HEK293T (cell line): Measurements from ENCODE around the gene KSR2.
A peak's percentile ranks its signal among the peaks of the same experiment; 100 is the strongest.

ENCODE experiments used
- CTCF ChIA-PET: fragments of 350-600 bp; formaldehyde crosslinking; extraction: SDS; loops from one replicate; lab custom pipeline; 2021; ENCODE audit warnings: antibody characterized with exemption, inconsistent platforms; lab: Yijun Ruan, JAX
- POLR2A ChIA-PET: fragments of 350-600 bp; formaldehyde crosslinking; extraction: SDS; loops from one replicate; lab custom pipeline; 2020; ENCODE audit warnings: antibody characterized with exemption, inconsistent platforms; lab: Yijun Ruan, JAX
- DNase-seq: peaks from one replicate; pipeline ENCODE4 v3.0.0; 2012; ENCODE audit warnings: mixed read lengths; ENCODE audit errors: extremely low spot score
- ARNT ChIP-seq: fragments of 450-650 bp; IDR thresholded peaks from 2 replicates; pipeline ENCODE4 v1.6.1; 2017; ENCODE audit warnings: mild to moderate bottlenecking
- BHLHE40 ChIP-seq: fragments of 450-650 bp; IDR thresholded peaks from 2 replicates; pipeline ENCODE4 v1.6.1; 2016; ENCODE audit warnings: mild to moderate bottlenecking, moderate library complexity, borderline replicate concordance
- CTBP1 ChIP-seq: fragments of 450-650 bp; IDR thresholded peaks from 2 replicates; pipeline ENCODE4 v1.6.1; 2016; ENCODE audit warnings: borderline replicate concordance
- ELF4 ChIP-seq: fragments of 450-650 bp; IDR thresholded peaks from 2 replicates; pipeline ENCODE4 v1.6.1; 2017; ENCODE audit warnings: antibody characterized with exemption
- FOXA1 ChIP-seq: fragments of 450-650 bp; IDR thresholded peaks from 2 replicates; pipeline ENCODE4 v1.6.1; 2016; ENCODE audit warnings: mild to moderate bottlenecking
- FOXK2 ChIP-seq: fragments of 450-650 bp; IDR thresholded peaks from 2 replicates; pipeline ENCODE4 v1.6.1; 2016; ENCODE audit warnings: mild to moderate bottlenecking
- FOXM1 ChIP-seq: fragments of 450-650 bp; IDR thresholded peaks from 2 replicates; pipeline ENCODE4 v1.6.1; 2017; ENCODE audit warnings: mild to moderate bottlenecking, borderline replicate concordance
- HDGF ChIP-seq: fragments of 450-650 bp; IDR thresholded peaks from 2 replicates; pipeline ENCODE4 v1.6.1; 2017; ENCODE audit warnings: antibody characterized with exemption, borderline replicate concordance
- L3MBTL2 ChIP-seq: fragments of 450-650 bp; conservative IDR thresholded peaks from 2 replicates; pipeline ENCODE4 v1.6.1; 2016; ENCODE audit warnings: mild to moderate bottlenecking
- LEF1 ChIP-seq: fragments of 450-650 bp; IDR thresholded peaks from 2 replicates; pipeline ENCODE4 v1.6.1; 2017; ENCODE audit warnings: mild to moderate bottlenecking, borderline replicate concordance
- NFRKB ChIP-seq: fragments of 450-650 bp; IDR thresholded peaks from 2 replicates; pipeline ENCODE4 v1.6.1; 2016; ENCODE audit warnings: mild to moderate bottlenecking, moderate library complexity
- SP1 ChIP-seq: fragments of 450-650 bp; IDR thresholded peaks from 2 replicates; pipeline ENCODE4 v1.6.1; 2017
- SUZ12 ChIP-seq: fragments of 450-650 bp; IDR thresholded peaks from 2 replicates; pipeline ENCODE4 v1.6.1; 2016; ENCODE audit warnings: mild to moderate bottlenecking
- TARDBP ChIP-seq: fragments of 450-650 bp; IDR thresholded peaks from 2 replicates; pipeline ENCODE4 v1.6.1; 2016
- ZNF384 ChIP-seq: fragments of 450-650 bp; IDR thresholded peaks from 2 replicates; pipeline ENCODE4 v1.6.1; 2016
- TF ChIP-seq, protein P1 (sequence below): fragments of 450-650 bp; IDR thresholded peaks from 2 replicates; pipeline ENCODE4 v1.6.1; 2016

Gene KSR2

GRCh38 chr12:117674763-117675162, 294.0 kb downstream of the KSR2 start:
- ChIA-PET CTCF (no interaction called here), POLR2A (no interaction called here)
- DNase-seq = no peak
- TF ChIP-seq HDGF = no peak
- no peak for TF ChIP-seq L3MBTL2
- no peak for TF ChIP-seq SUZ12
- TF ChIP-seq BHLHE40 = no peak
- TF ChIP-seq NFRKB = no peak

DNA sequence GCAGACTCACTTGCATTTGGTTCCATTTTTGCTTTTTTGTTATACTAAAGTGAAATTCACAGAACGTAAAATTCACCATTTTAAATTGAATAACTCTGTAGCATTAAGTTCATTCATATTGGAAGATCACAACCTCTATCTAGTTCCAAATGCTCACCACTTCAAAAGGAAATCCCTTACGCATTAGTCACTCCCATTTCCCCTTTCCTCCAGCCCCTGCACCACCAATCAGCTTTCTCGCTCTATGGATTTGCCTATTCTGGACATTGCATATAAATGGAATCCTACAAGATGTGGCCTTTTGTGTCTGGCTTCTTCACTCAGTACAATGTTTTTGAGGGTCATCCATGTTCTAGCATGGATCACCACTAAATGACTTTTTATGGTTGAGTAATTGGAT, 294.5 kb downstream of the KSR2 start:
- DNase-seq = no peak
- TF ChIP-seq SP1 (no peak), FOXA1 (no peak), TARDBP (no peak)
- ChIA-PET POLR2A (no interaction called here), CTCF (interaction anchor here (0.6 kb wide), 1 partner anchor 10 kb away, joined by 3 read pairs; no protein-coding TSS in a partner anchor)

DNA sequence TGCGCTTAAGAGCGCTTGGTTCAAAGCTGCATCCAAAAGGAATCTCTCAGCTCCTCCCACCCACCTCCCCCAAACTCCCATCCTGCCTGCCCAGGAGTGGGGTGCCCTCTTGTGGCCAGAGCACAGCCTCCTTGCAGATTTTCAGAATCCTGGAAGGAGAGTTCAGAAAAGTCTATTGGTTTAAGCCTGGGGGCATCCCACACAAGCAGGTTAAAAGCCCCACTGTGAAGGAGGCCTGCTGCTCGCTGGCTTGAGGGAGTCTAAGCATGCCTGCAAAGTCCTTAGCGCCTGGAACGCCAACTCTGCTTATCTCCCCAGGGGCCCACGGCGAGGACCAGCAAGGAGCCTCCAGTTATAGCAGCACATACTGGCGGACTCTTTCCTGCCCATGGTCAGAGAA, 297.1 kb downstream of the KSR2 start:
- POLR2A ChIA-PET = no interaction called here
- CTCF ChIA-PET = interaction anchor here (0.6 to 1.1 kb wide), 4 partner anchors 46 to 1706 kb away, joined by 3 to 4 read pairs (median 4); no protein-coding TSS in a partner anchor
- peak; percentile 72 for DNase-seq
- no peak for TF ChIP-seq FOXK2
- TF ChIP-seq SUZ12 = no peak
- TF ChIP-seq ARNT = no peak
- no peak for TF ChIP-seq ELF4
- TF ChIP-seq HDGF = no peak
- TF ChIP-seq NFRKB = no peak
- TF ChIP-seq ZNF384 = no peak
- no peak for TF ChIP-seq TARDBP
- no peak for TF ChIP-seq LEF1
- TF ChIP-seq L3MBTL2 = no peak
- TF ChIP-seq BHLHE40 = no peak
- TF ChIP-seq FOXA1 = no peak
- TF ChIP-seq, protein P1, sequence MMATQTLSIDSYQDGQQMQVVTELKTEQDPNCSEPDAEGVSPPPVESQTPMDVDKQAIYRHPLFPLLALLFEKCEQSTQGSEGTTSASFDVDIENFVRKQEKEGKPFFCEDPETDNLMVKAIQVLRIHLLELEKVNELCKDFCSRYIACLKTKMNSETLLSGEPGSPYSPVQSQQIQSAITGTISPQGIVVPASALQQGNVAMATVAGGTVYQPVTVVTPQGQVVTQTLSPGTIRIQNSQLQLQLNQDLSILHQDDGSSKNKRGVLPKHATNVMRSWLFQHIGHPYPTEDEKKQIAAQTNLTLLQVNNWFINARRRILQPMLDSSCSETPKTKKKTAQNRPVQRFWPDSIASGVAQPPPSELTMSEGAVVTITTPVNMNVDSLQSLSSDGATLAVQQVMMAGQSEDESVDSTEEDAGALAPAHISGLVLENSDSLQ = no peak
- no peak for TF ChIP-seq CTBP1
- no peak for TF ChIP-seq FOXM1
- no peak for TF ChIP-seq SP1

DNA sequence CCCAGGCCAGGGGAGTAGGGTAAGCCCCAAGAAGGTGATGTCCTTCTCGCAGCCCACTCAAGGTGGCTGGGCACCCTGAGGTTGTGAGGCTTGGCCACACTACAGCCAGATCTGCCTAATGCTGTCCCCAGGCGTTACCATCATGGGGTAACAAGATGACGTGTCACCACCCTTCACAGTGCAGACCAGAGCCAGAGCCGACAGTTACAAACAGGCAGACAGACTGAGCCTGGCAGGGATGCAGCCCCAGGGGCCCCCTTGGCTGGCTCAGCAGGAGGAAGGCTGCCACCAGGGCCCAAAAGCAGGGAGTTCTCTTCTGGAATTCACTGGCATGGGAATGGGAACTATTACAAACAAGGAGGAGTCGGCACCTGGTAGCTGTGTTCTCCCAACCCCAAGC, 304.6 kb downstream of the KSR2 start:
- no peak for TF ChIP-seq SP1
- TF ChIP-seq CTBP1 = no peak
- TF ChIP-seq ZNF384 = no peak
- TF ChIP-seq, protein P1 = no peak
- no peak for TF ChIP-seq LEF1
- no peak for TF ChIP-seq ARNT
- TF ChIP-seq ELF4 = no peak
- no peak for TF ChIP-seq SUZ12
- TF ChIP-seq L3MBTL2 = no peak
- TF ChIP-seq FOXA1 = no peak
- TF ChIP-seq FOXK2 = no peak
- no peak for TF ChIP-seq NFRKB
- no peak for TF ChIP-seq FOXM1
- CTCF ChIA-PET = interaction anchor here (0.7 to 1.0 kb wide), 2 partner anchors 10 to 186 kb away, joined by 3 read pairs; no protein-coding TSS in a partner anchor
- POLR2A ChIA-PET = no interaction called here
- no peak for DNase-seq

- no peak for TF ChIP-seq L3MBTL2
- DNase-seq = no peak
- CTCF ChIA-PET = no interaction called here
- POLR2A ChIA-PET = no interaction called here
Measured at GRCh38 chr12:117662620-117663395, 306.0 kb downstream of the KSR2 start.

GRCh38 chr12:117662220-117662619, 306.6 kb downstream of the KSR2 start:
- ChIA-PET POLR2A (no interaction called here), CTCF (no interaction called here)
- no peak for DNase-seq

More at GRCh38 chr12:117662220-117662619, 306.6 kb downstream of the KSR2 start:
- no peak for TF ChIP-seq HDGF
- TF ChIP-seq CTBP1 = no peak
- no peak for TF ChIP-seq NFRKB
- no peak for TF ChIP-seq TARDBP
- no peak for TF ChIP-seq FOXA1
- TF ChIP-seq FOXM1 = no peak
- no peak for TF ChIP-seq ARNT
- no peak for TF ChIP-seq ZNF384
- no peak for TF ChIP-seq SUZ12
- no peak for TF ChIP-seq ELF4
- no peak for TF ChIP-seq BHLHE40
- TF ChIP-seq, protein P1 = no peak
- TF ChIP-seq LEF1 = no peak
- TF ChIP-seq FOXK2 = no peak
- no peak for TF ChIP-seq L3MBTL2
- TF ChIP-seq SP1 = no peak
